ENCODE results near the gene KRTAP7-1.

Gene KRTAP7-1

DNA sequence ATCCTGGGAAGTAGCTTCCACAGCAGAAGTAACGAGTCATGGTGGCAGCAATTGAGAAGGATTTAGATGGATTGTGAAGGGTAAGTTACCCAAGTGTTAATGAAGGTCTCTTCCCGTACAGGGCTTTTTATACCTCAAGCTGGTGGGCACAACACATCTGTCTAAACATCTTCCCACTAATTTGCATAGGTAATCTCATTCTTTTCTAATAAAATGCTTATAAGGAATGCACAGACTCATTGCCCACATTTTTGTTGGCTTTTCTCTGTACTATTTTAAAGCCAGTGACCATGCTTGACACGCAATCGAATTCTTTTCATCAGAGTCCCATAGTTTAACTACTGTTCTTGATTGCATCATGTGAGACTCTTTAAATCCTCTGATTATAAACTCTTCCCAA lies at the start of gene KRTAP7-1:
Gene KRTAP7-1, minus strand, starts transcription at position 101 of the 400 bp plus-strand sequence. Its CDS starts 61 bp downstream, at position 40.
- no peak for DNase-seq

- no peak for DNase-seq
These were observed 45.0 kb upstream of the KRTAP7-1 start for GRCh38 chr21:30874526-30874925.

DNA sequence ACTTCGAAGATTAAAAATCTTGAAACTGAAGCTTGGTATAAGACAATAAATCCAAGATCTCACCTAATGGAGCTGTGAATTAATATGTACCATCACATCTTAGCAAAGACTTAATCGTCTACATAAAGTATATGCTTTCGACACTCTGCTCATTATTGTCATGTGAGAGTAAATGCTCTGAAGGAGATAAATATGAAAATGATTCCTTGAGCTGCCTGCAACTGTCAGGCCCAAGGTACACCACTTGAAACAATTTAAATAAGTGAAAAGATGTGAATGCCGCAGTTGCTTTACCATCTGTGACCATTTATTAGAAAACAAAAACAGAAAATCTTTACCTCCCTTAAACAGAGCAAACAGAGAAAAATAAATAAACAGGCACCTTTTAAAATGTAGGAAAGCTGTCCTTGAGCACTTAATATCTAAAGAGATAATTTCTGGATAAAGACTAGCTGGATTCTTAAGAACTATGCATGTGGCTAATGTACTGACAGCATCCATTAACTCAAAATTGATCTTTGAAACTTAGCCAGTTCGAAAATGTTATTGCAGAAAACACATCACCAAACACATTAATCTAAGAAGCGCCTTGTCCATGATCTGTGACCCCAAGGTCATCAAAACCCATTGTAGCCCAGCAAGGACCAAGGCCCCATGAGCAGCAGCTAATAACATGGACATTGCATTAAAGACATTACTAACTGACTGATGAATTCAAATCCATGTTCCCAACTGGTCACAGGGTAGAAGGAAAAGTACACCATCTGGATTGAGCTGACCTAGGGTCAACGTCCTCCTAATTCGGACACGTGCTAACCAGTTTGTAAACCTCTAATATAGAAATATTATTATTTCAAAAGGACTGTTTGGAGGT lies 18.3 kb upstream of the KRTAP7-1 start:
- DNase-seq, result no peak

GRCh38 chr21:30842990-30843389 lies 13.4 kb upstream of the KRTAP7-1 start:
- DNase-seq, result no peak

- peak in 1 of 2 donors; percentile 6 for DNase-seq
These were observed 9.7 kb upstream of the KRTAP7-1 start for GRCh38 chr21:30839304-30839703.

DNA sequence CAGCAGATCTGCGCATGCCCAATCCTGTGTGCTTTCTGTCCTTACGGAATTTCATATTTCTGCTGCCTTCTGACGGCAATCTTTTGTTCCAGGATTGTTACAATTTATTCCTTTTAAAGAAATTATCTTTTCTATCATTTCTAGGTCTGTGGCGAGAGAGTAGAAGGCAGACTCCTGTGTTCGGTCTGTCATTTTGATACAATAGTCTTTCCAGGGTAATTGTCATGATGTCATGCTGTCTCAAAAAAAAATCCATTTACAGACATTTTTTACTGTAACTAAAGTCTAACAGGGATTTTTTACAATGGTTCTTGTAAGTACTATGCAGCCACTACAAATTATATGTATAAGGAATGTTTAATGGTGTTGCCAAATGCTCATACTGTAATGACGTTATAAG lies 9.0 kb upstream of the KRTAP7-1 start:
- DNase-seq, result no peak

DNA sequence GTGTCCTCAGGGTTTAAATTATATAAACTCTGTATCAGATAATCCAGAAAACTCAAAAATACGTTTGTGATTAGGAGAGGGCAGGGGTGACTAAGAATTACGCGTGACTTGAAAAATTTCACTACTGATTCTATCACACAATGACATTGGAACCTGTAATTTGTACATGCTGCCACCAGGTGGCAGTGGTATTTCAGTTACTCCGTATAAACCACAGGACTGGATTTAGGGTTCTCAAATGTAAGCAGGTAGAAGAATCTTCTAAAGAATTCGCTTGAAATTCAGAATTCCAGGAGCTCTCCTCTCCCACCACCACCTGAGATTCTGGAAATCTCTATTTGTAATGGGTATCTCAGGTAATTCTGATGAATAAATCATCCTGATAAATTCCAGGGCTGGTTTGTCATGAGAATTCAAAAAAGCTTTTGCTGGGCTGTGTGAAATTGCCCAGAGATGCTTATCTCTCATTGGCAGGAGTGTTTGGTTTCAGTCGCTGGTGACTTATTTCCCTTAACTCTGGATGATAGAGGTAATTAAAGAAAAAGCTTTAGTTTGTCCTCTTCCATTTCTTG lies 1.7 kb upstream of the KRTAP7-1 start:
- DNase-seq, result peak; percentile 20 to 46

DNA sequence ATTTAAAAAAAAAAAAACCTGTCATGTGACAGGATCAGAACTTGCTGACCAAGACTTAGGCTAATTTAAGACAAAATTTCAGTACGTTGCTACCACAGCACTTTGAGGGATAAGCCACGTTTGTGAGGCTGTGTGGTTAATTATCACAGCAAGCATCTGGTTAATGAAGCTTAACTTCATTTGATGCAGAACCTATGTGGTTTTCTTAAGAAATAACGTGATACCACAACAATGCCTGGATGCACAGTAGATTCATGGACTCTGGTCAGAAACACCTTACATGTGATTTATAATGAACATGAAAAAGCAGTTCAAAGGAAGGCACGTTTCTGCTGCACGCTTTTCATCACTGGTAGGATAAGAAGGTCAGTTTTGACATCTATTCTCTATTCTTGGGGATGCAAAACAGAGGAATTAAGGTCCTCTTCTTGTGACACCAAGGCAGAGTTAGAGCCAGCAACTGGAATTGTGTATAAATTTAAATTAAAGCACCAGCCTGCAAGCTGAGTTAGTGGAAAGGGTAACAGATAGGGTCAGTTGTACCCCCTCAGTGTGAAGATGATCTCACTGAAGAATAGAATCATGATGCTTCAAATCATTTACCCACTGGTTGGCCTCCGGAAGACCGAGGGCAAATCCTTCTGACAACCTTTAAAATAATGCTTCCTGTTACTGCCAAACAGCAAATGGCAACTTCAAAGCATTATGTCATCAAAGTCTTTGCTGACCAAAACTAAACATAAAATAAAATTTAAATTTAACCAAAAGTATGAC lies 10.5 kb downstream of the KRTAP7-1 start:
- no peak for DNase-seq

DNA sequence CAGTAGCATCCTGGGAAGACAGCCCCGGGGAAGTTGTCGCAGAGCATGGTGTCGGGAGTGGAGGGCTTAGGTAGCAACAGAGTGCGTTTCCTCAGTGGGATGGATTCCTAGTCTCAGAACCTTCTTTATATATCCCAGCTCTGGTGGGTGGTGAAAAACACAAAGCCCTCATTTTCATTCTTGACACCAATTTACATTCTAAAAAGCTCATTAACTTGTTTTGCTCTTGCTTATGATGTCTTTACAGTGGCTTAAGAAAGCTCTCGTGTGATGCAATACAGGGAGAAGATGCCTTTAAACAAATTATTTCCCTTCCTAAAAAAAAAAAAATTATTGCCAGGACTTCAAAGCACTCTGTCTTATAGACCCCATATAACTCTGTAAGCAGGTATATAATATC lies 16.4 kb downstream of the KRTAP7-1 start, which contains the start of gene KRTAP8-1:
Gene KRTAP8-1, minus strand, starts transcription at position 101 of the 400 bp plus-strand sequence. Its CDS starts 54 bp downstream, at position 47.
- no peak for DNase-seq

GRCh38 chr21:30800605-30801004 lies 29.0 kb downstream of the KRTAP7-1 start:
- no peak for DNase-seq

DNA sequence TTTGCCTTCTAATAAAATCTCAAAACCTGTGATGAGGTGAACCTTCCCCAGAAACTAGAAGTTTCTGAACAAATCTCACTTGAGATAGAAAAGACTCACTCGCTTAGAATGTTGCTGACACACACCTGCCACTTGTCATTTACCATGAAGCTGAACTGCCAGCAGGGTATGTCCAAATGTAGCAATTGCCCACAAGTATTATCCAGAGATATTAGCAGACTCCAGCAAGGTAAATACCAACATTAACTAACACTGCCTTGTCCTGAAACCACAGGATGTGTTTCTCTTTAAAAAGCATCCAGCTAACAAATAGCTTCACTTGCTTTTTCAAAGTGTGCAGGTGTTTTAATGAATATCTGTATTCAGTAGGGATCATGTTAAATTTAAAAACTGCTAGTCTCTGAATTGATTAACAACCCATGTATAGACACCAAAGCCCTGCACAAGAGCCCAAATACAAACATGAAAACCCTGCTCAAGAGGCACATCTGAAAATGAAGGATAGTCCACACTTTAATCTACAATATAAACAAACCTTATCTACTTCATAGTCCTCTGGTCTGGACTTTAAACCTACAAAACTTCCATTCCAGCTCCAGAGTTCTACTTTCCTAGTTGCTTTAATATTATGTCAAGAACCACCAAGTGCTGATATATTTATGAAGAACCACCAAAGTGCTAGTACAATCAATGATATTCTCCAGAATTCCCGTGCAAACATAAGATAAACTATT lies 35.8 kb downstream of the KRTAP7-1 start:
- no peak for DNase-seq

- no peak for DNase-seq
These were observed 50.3 kb downstream of the KRTAP7-1 start for GRCh38 chr21:30779249-30779648.

Measured in CD4-positive, alpha-beta T cell treated with Interleukin-4 for 1 hour (primary cell).